OCI-LY1 (cell line): ENCODE data around the gene TLK1.

Source experiments
- H2AFZ ChIP-seq: fragments of 200-600 bp; sonication (generic), shearing (Covaris generic); 2 replicates; pipeline ENCODE4 v1.6.0; 2014; ENCODE audit warnings: antibody characterized with exemption, mild to moderate bottlenecking, low read length
- H3F3A ChIP-seq: fragments of 200-600 bp; sonication (generic), shearing (Covaris generic); 2 replicates; pipeline ENCODE4 v1.6.0; 2014; ENCODE audit warnings: mild to moderate bottlenecking, antibody characterized with exemption, low read length, moderate library complexity; ENCODE audit not compliant: insufficient read depth
- H3K27ac ChIP-seq: fragments of 200-600 bp; sonication (generic); 2 replicates; pipeline ENCODE4 v1.5.1; 2014; ENCODE audit warnings: low read length, mixed run types, mild to moderate bottlenecking, low read depth; ENCODE audit not compliant: poor library complexity, severe bottlenecking
- H3K27me3 ChIP-seq: fragments of 200-600 bp; sonication (generic); 2 replicates; pipeline ENCODE4 v1.6.0; 2014; ENCODE audit warnings: antibody characterized with exemption, mild to moderate bottlenecking, low read length, moderate library complexity; ENCODE audit not compliant: insufficient read depth
- H3K36me3 ChIP-seq: fragments of 200-600 bp; sonication (generic); 2 replicates; pipeline ENCODE4 v1.6.1; 2014; ENCODE audit warnings: mild to moderate bottlenecking, antibody characterized with exemption, low read length, moderate library complexity, mixed read lengths; ENCODE audit not compliant: insufficient read depth
- H3K4me1 ChIP-seq: fragments of 200-600 bp; sonication (generic); 2 replicates; pipeline ENCODE4 v1.5.1; 2014; ENCODE audit warnings: mild to moderate bottlenecking, low read length, moderate library complexity; ENCODE audit not compliant: insufficient read depth, severe bottlenecking
- H3K4me2 ChIP-seq: fragments of 200-600 bp; sonication (generic), shearing (Covaris generic); 2 replicates; pipeline ENCODE4 v1.6.1; 2014; ENCODE audit warnings: low read length
- H3K4me3 ChIP-seq: fragments of 200-600 bp; sonication (generic); 2 replicates; pipeline ENCODE4 v1.5.1; 2014; ENCODE audit warnings: low read length, low read depth, mild to moderate bottlenecking, mixed read lengths; ENCODE audit not compliant: poor library complexity, severe bottlenecking
- H3K79me2 ChIP-seq: fragments of 200-600 bp; shearing (Covaris generic); 2 replicates; pipeline ENCODE4 v1.6.1; 2016; ENCODE audit warnings: mixed run types, low read length, mixed read lengths; ENCODE audit not compliant: insufficient read depth
- H3K9ac ChIP-seq: fragments of 200-600 bp; sonication (generic), shearing (Covaris generic); 2 replicates; pipeline ENCODE4 v1.6.1; 2014; ENCODE audit warnings: mild to moderate bottlenecking, low read length, mixed read lengths
- H3K9me2 ChIP-seq: fragments of 200-600 bp; sonication (generic), shearing (Covaris generic); 2 replicates; pipeline ENCODE4 v1.6.1; 2014; ENCODE audit warnings: low read depth, mild to moderate bottlenecking, low read length, mixed read lengths
- H3K9me3 ChIP-seq: fragments of 200-600 bp; shearing (Covaris generic); 2 replicates; pipeline ENCODE4 v1.6.1; 2014; ENCODE audit warnings: low read length, mixed read lengths
- H4K20me1 ChIP-seq: fragments of 200-600 bp; sonication (generic), shearing (Covaris generic); 2 replicates; pipeline ENCODE4 v1.6.0; 2016; ENCODE audit warnings: mild to moderate bottlenecking, low read length; ENCODE audit not compliant: insufficient read depth
- EZH2 ChIP-seq: fragments of 200-600 bp; sonication (generic), shearing (Covaris generic); IDR thresholded peaks from 2 replicates; pipeline ENCODE4 v1.8.0; 2017; ENCODE audit warnings: borderline replicate concordance, mixed run types, mild to moderate bottlenecking, antibody characterized with exemption, low read length, moderate library complexity, mixed read lengths
- TF ChIP-seq, protein P1 (sequence below): fragments of 200-600 bp; sonication (generic), shearing (Covaris generic); IDR thresholded peaks from 2 replicates; pipeline ENCODE4 v1.5.1; 2017; ENCODE audit warnings: mild to moderate bottlenecking, antibody characterized with exemption, low read length, moderate library complexity, mixed read lengths

Gene TLK1

GRCh38 chr2:170973492-170974303 lies 187.0 kb downstream of the TLK1 start:
- peak overlapping the region; percentile 87 for H3K9ac ChIP-seq
- H3K4me2 ChIP-seq = peak overlapping the region; percentile 91
- no peaks in the 10 kb centered on the region for H3K79me2 ChIP-seq
- peaks cover 32% of the 10 kb centered on the region for H3K4me1 ChIP-seq
- no peak overlapping the region for H3K27ac ChIP-seq
- H3F3A ChIP-seq = 0 out of 2 replicates have a peak, but pooled peaks cover 3% of the 10 kb centered on the region
- H3K9me2 ChIP-seq = no peaks in the 10 kb centered on the region
- no peaks in the 10 kb centered on the region for H3K9me3 ChIP-seq
- no peaks in the 10 kb centered on the region for H4K20me1 ChIP-seq
- peak overlapping the region; percentile 83 for H2AFZ ChIP-seq
- no peak for TF ChIP-seq EZH2
- TF ChIP-seq, protein P1, sequence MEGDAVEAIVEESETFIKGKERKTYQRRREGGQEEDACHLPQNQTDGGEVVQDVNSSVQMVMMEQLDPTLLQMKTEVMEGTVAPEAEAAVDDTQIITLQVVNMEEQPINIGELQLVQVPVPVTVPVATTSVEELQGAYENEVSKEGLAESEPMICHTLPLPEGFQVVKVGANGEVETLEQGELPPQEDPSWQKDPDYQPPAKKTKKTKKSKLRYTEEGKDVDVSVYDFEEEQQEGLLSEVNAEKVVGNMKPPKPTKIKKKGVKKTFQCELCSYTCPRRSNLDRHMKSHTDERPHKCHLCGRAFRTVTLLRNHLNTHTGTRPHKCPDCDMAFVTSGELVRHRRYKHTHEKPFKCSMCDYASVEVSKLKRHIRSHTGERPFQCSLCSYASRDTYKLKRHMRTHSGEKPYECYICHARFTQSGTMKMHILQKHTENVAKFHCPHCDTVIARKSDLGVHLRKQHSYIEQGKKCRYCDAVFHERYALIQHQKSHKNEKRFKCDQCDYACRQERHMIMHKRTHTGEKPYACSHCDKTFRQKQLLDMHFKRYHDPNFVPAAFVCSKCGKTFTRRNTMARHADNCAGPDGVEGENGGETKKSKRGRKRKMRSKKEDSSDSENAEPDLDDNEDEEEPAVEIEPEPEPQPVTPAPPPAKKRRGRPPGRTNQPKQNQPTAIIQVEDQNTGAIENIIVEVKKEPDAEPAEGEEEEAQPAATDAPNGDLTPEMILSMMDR = peak; percentile 87
- H3K4me3 ChIP-seq = peak overlapping the region; percentile 75
- H3K36me3 ChIP-seq = no peaks in the 10 kb centered on the region
- H3K27me3 ChIP-seq = no peaks in the 10 kb centered on the region

DNA sequence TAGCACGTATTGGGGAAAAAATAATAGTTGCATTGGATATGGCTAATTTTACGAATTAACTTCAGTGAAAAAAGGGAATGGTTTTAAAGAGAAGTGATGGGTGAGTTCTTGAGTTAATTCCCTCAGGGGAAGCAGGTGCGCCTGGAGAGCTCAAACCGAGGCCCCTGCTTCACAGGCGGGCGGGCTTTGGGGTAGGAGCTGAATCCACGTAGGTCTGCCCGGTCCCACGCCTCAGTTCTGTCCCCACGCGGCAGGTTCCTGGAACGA lies 187.5 kb downstream of the TLK1 start:
- Histone ChIP-seq H3K36me3 (no peaks in the 10 kb centered on the region), H3K4me1 (peaks cover 32% of the 10 kb centered on the region), H2AFZ (no peak overlapping the region; the same call in 1 of the 2 replicates), H3K27me3 (no peaks in the 10 kb centered on the region), H3K4me3 (peak overlapping the region; percentile 75), H3K9me2 (no peaks in the 10 kb centered on the region), H3K79me2 (no peaks in the 10 kb centered on the region), H4K20me1 (no peaks in the 10 kb centered on the region), H3F3A (0 out of 2 replicates have a peak, but pooled peaks cover 3% of the 10 kb centered on the region), H3K27ac (no peak overlapping the region), H3K9ac (peak overlapping the region; percentile 87), H3K9me3 (no peaks in the 10 kb centered on the region), H3K4me2 (peak overlapping the region; percentile 91)
- TF ChIP-seq EZH2 = no peak
- TF ChIP-seq, protein P1 = no peak

DNA sequence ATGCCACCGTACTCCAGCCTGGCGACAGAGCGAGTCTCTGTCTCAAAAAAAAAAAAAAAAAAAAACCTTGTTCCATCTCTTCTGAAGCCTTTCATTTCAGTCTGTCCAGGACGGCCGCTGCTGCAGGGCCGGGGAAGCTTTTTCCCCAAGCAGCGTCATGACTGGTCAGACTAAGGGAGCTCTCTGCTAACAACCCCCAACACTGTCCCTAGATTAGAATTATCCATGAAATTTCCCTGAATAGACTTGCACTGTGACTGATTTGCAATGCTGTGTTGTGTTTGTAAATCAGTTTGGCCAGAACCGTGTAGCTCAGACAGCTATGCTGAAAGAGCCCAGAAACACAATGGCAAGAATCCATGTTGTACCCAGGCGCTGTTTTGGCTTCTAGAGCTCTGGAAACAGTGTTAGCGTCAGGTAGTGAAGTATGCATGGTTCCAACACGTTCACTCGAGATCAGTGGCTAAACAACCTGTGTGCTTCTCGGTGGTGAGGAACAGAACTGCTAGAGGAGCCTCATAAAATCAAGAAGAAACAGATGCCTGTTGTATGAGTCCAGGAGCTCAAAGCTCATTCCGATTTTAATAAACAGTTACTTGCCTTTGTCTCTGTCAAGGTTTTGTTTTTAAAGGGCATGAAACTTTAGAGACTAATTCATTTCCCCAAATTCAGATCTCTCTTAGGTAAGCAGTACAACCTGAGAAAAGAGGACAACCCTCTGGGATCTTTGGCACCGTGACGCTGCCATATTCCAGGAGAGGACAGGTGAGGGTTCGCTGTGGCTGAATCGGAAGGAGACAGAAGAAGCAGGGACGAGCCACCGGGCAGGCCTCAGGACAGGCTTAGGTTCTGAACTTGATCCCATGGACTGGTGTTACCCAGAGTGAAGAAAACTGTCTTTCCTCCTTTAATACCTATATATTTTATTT lies 188.1 kb downstream of the TLK1 start:
- peak overlapping the region; percentile 67 for H3K27ac ChIP-seq
- H3K9me3 ChIP-seq = no peaks in the 10 kb centered on the region
- no peaks in the 10 kb centered on the region for H3K27me3 ChIP-seq
- H3K79me2 ChIP-seq = no peaks in the 10 kb centered on the region
- peak overlapping the region; percentile 91 for H3K4me2 ChIP-seq
- no peak for TF ChIP-seq EZH2
- TF ChIP-seq, protein P1 = no peak
- peaks cover 32% of the 10 kb centered on the region for H3K4me1 ChIP-seq
- no peaks in the 10 kb centered on the region for H4K20me1 ChIP-seq
- peak overlapping the region; percentile 58; the same call in 1 of the 2 replicates for H2AFZ ChIP-seq
- peaks cover 1% of the 10 kb centered on the region; the same call in 1 of the 2 replicates for H3K36me3 ChIP-seq
- 0 out of 2 replicates have a peak, but pooled peaks cover 3% of the 10 kb centered on the region for H3F3A ChIP-seq
- peak overlapping the region; percentile 75 for H3K4me3 ChIP-seq
- H3K9me2 ChIP-seq = no peaks in the 10 kb centered on the region
- H3K9ac ChIP-seq = peak overlapping the region; percentile 87
